GM10266 (cell line): ENCODE measurements around the gene KCNAB1.

Source experiments
- DNase-seq: peaks from one replicate; pipeline ENCODE4 v3.0.0; 2012; ENCODE audit errors: extremely low spot score
- CTCF ChIP-seq: IDR thresholded peaks from 2 replicates; pipeline ENCODE4 v1.5.1; 2012; ENCODE audit warnings: mild to moderate bottlenecking, low read depth; ENCODE audit not compliant: control insufficient read depth, insufficient read depth; ENCODE audit errors: missing control alignments

KCNAB1 gene

GRCh38 chr3:156285626-156286025, 165.2 kb downstream of the KCNAB1 start:
- TF ChIP-seq CTCF: no peak
- no peak for DNase-seq

GRCh38 chr3:156290924-156291271, 170.5 kb downstream of the KCNAB1 start:
- no peak for TF ChIP-seq CTCF
- DNase-seq: no peak

GRCh38 chr3:156291272-156292123, 171.1 kb downstream of the KCNAB1 start:
- DNase-seq: no peak
- no peak for TF ChIP-seq CTCF

- DNase-seq: no peak
Observed at GRCh38 chr3:156293566-156293965, 173.2 kb downstream of the KCNAB1 start.

GRCh38 chr3:156297582-156297981, 177.2 kb downstream of the KCNAB1 start:
- DNase-seq: no peak
- no peak for TF ChIP-seq CTCF

More at GRCh38 chr3:156293566-156293965, 173.2 kb downstream of the KCNAB1 start:
- TF ChIP-seq CTCF: no peak

- DNase-seq: no peak
Observed at GRCh38 chr3:156298014-156298413, 177.6 kb downstream of the KCNAB1 start.

More at GRCh38 chr3:156298014-156298413, 177.6 kb downstream of the KCNAB1 start:
- no peak for TF ChIP-seq CTCF
